H1 (cell line): ENCODE measurements around the gene TTC27. TPM values are rescaled to one million over a fixed set of nuclear protein-coding genes. Genes with fewer than 3 reads are reported as not detected.

Source experiments
- CTCF ChIA-PET: fragments of 300-600 bp; sonication (Branson Sonifier 250); formaldehyde crosslinking; loops from one replicate; lab custom pipeline; 2021; ENCODE audit not compliant: partially characterized antibody; lab: Charles Lee
- POLR2A ChIA-PET: fragments of 300-600 bp; sonication (Branson Sonifier 250); formaldehyde crosslinking; loops from one replicate; lab custom pipeline; 2021; ENCODE audit warnings: inconsistent platforms; ENCODE audit not compliant: partially characterized antibody; lab: Charles Lee
- DNase-seq, 2 experiments: peaks; one replicate each; pipeline versions ENCODE4 v3.0.0 to v3.0.0-alpha.2; 2010 to 2022; ENCODE audit warnings: low spot score in 2 of 2, low read depth in 1 of 2, mixed read lengths in 1 of 2
- FAIRE-seq: peaks from 2 replicates; lab custom pipeline; 2011; peaks lifted over from hg19 to GRCh38; lab: Jason Lieb, UNC
- H2AFZ ChIP-seq: 2 replicates; pipeline ENCODE4 v1.8.1; 2012; ENCODE audit warnings: low read length, inconsistent platforms
- H2AK5ac ChIP-seq: 2 replicates; pipeline ENCODE4 v1.6.1; 2013; ENCODE audit warnings: low read depth, low read length
- H2BK120ac ChIP-seq: replicated peaks from 2 replicates; pipeline ENCODE3; 2013; ENCODE audit warnings: low read depth, low read length, inconsistent platforms
- H2BK12ac ChIP-seq: 2 replicates; pipeline ENCODE4 v1.6.1; 2013; ENCODE audit warnings: low read depth, low read length
- H2BK15ac ChIP-seq: 2 replicates; pipeline ENCODE4 v1.6.1; 2013; ENCODE audit warnings: low read length
- H2BK20ac ChIP-seq: 2 replicates; pipeline ENCODE4 v1.6.1; 2013; ENCODE audit warnings: low read length
- H2BK5ac ChIP-seq: 2 replicates; pipeline ENCODE4 v1.6.1; 2013; ENCODE audit warnings: low read depth, low read length
- H3K14ac ChIP-seq: 2 replicates; pipeline ENCODE4 v1.6.1; 2013; ENCODE audit warnings: inconsistent platforms; ENCODE audit not compliant: insufficient read length
- H3K18ac ChIP-seq: 2 replicates; pipeline ENCODE4 v1.6.1; 2013; ENCODE audit warnings: low read length; ENCODE audit errors: extremely low read depth
- H3K23ac ChIP-seq: 2 replicates; pipeline ENCODE4 v1.6.1; 2013; ENCODE audit warnings: inconsistent platforms; ENCODE audit not compliant: insufficient read length
- H3K23me2 ChIP-seq: 2 replicates; pipeline ENCODE4 v1.6.1; 2013; ENCODE audit warnings: low read depth, low read length
- H3K27ac ChIP-seq: 2 replicates; pipeline ENCODE4 v1.6.1; 2011; ENCODE audit warnings: low read depth, low read length, inconsistent platforms
- H3K27me3 ChIP-seq, 4 experiments: replicated peaks in 1 of 4; 1 replicate in 1 of 4; 2 replicates in 3 of 4; pipeline versions ENCODE4 v1.6.1 to v1.8.1; 2011 to 2013; ENCODE audit warnings: low read length in 3 of 4, mild to moderate bottlenecking in 3 of 4, inconsistent platforms in 2 of 4, mixed read lengths in 2 of 4, moderate library complexity in 1 of 4; ENCODE audit not compliant: control insufficient read depth in 3 of 4, insufficient read depth in 3 of 4; ENCODE audit errors: extremely low read depth in 1 of 4
- H3K36me3 ChIP-seq, 4 experiments: 2 replicates each; pipeline versions ENCODE4 v1.6.1 to v1.8.1; 2011 to 2013; ENCODE audit warnings: mild to moderate bottlenecking in 4 of 4, low read length in 3 of 4, moderate library complexity in 2 of 4, control low read depth in 1 of 4, inconsistent platforms in 1 of 4; ENCODE audit not compliant: insufficient read depth in 4 of 4, control insufficient read depth in 2 of 4
- H3K4ac ChIP-seq: replicated peaks from 2 replicates; pipeline ENCODE3; 2013; ENCODE audit warnings: low read length, low read depth, mixed read lengths, inconsistent platforms; ENCODE audit not compliant: insufficient read length
- H3K4me1 ChIP-seq, 4 experiments: replicated peaks in 1 of 4; 1 replicate in 1 of 4; 2 replicates in 3 of 4; pipeline versions ENCODE4 v1.6.1 to v1.8.1; 2011 to 2013; ENCODE audit warnings: low read length in 3 of 4, inconsistent platforms in 2 of 4, mixed read lengths in 1 of 4; ENCODE audit not compliant: insufficient read depth in 4 of 4, control insufficient read depth in 3 of 4
- H3K4me2 ChIP-seq, 2 experiments: 2 replicates each; pipeline versions ENCODE4 v1.6.1 to v1.8.1; 2011 to 2013; ENCODE audit warnings: low read depth in 2 of 2, low read length in 2 of 2, control low read depth in 1 of 2, inconsistent platforms in 1 of 2, mild to moderate bottlenecking in 1 of 2; ENCODE audit not compliant: insufficient read depth in 1 of 2
- H3K4me3 ChIP-seq, 4 experiments: fragments of 200-600, 300-600 bp in 1 of 4; sonication (generic), shearing (Covaris generic), sonication (Bioruptor Twin) in 1 of 4; 2 replicates each; pipeline versions ENCODE4 v1.5.1 to v1.8.1; 2011 to 2016; ENCODE audit warnings: low read length in 4 of 4, low read depth in 3 of 4, control low read depth in 2 of 4, inconsistent platforms in 2 of 4, mild to moderate bottlenecking in 2 of 4, mixed read lengths in 1 of 4, moderate library complexity in 1 of 4; ENCODE audit not compliant: insufficient read depth in 2 of 4; ENCODE audit errors: extremely low read depth in 1 of 4
- H3K56ac ChIP-seq: replicated peaks from 2 replicates; pipeline ENCODE3; 2013; ENCODE audit warnings: low read depth, mild to moderate bottlenecking, mixed read lengths, low read length, inconsistent platforms; ENCODE audit not compliant: insufficient read length
- H3K79me1 ChIP-seq: 2 replicates; pipeline ENCODE4 v1.6.1; 2013; ENCODE audit warnings: low read depth, low read length, control low read depth
- H3K79me2 ChIP-seq, 2 experiments: 2 replicates each; pipeline versions ENCODE4 v1.6.1 to v1.8.1; 2012 to 2013; ENCODE audit warnings: low read length in 2 of 2, mild to moderate bottlenecking in 2 of 2, inconsistent platforms in 1 of 2; ENCODE audit not compliant: insufficient read depth in 2 of 2, control insufficient read depth in 1 of 2
- H3K9ac ChIP-seq, 4 experiments: replicated peaks in 1 of 4; 1 replicate in 1 of 4; 2 replicates in 3 of 4; pipeline versions ENCODE4 v1.6.1 to v1.8.1; 2011 to 2013; ENCODE audit warnings: low read depth in 3 of 4, low read length in 3 of 4, control low read depth in 2 of 4, mild to moderate bottlenecking in 2 of 4, moderate library complexity in 2 of 4, inconsistent platforms in 1 of 4; ENCODE audit errors: extremely low read depth in 1 of 4
- H3K9me3 ChIP-seq, 2 experiments: 2 replicates each; pipeline versions ENCODE4 v1.6.1 to v1.8.1; 2012 to 2013; ENCODE audit warnings: mild to moderate bottlenecking in 2 of 2, moderate library complexity in 2 of 2, control low read depth in 1 of 2, inconsistent platforms in 1 of 2, low read depth in 1 of 2, low read length in 1 of 2, mixed read lengths in 1 of 2; ENCODE audit not compliant: insufficient read depth in 2 of 2
- H4K20me1 ChIP-seq, 2 experiments: replicated peaks in 1 of 2; 2 replicates each; pipeline versions ENCODE3 to v1.8.1; 2011 to 2013; ENCODE audit warnings: inconsistent platforms in 2 of 2, low read length in 2 of 2, mild to moderate bottlenecking in 1 of 2; ENCODE audit not compliant: insufficient read depth in 2 of 2, control insufficient read depth in 1 of 2
- H4K5ac ChIP-seq: 2 replicates; pipeline ENCODE4 v1.6.1; 2013; ENCODE audit warnings: low read length, low read depth, mixed read lengths, inconsistent platforms; ENCODE audit not compliant: insufficient read length
- H4K8ac ChIP-seq: 2 replicates; pipeline ENCODE4 v1.8.0; 2013; ENCODE audit warnings: mild to moderate bottlenecking, moderate library complexity, low read length, inconsistent platforms; ENCODE audit not compliant: insufficient read depth; ENCODE audit errors: extremely low read depth
- H4K91ac ChIP-seq: replicated peaks from 2 replicates; pipeline ENCODE3; 2013; ENCODE audit warnings: low read length, mixed read lengths, inconsistent platforms; ENCODE audit not compliant: insufficient read length
- BACH1 ChIP-seq: IDR thresholded peaks from 2 replicates; pipeline ENCODE4 v1.6.1; 2012; ENCODE audit warnings: low read length, improper control_type of control experiment
- CEBPB ChIP-seq: IDR thresholded peaks from 2 replicates; pipeline ENCODE4 v1.6.1; 2012; ENCODE audit warnings: low read depth, low read length
- EGR1 ChIP-seq: IDR thresholded peaks from 2 replicates; pipeline ENCODE4 v1.6.1; 2011; ENCODE audit warnings: low read depth, low read length, borderline replicate concordance
- KDM5A ChIP-seq: fragments of 200-600 bp; IDR thresholded peaks from 2 replicates; pipeline ENCODE4 v1.7.1; 2012; ENCODE audit warnings: mild to moderate bottlenecking, low read length, inconsistent platforms, mixed read lengths
- MAFK ChIP-seq: IDR thresholded peaks from 2 replicates; pipeline ENCODE4 v1.6.1; 2012; ENCODE audit warnings: low read depth, mild to moderate bottlenecking, improper control_type of control experiment, low read length
- NANOG ChIP-seq: IDR thresholded peaks from 2 replicates; pipeline ENCODE4 v1.6.1; 2011; ENCODE audit warnings: low read length, low read depth, mild to moderate bottlenecking, inconsistent platforms; ENCODE audit not compliant: insufficient read depth, poor library complexity, severe bottlenecking
- USF2 ChIP-seq: IDR thresholded peaks from 2 replicates; pipeline ENCODE4 v1.6.1; 2011; ENCODE audit warnings: low read length, improper control_type of control experiment
- WGBS, 2 experiments: shearing (Covaris generic) in 1 of 2; methylation state at CpG; one replicate each; pipeline versions ENCODE4 v1.1.6 to v1.1.7; 2013 to 2015; ENCODE audit warnings: low lambda C conversion rate in 2 of 2, mixed read lengths in 2 of 2, inconsistent platforms in 1 of 2, low coverage in 1 of 2, missing lambda C conversion rate in 1 of 2; ENCODE audit not compliant: insufficient replicate concordance in 2 of 2, insufficient coverage in 1 of 2, insufficient read length in 1 of 2; ENCODE audit errors: extremely low coverage in 1 of 2, missing lambda C conversion rate in 1 of 2; 5-methylcytosine and 5-hydroxymethylcytosine counted together
- polyA plus RNA-seq, 7 experiments: library from polyadenylated mRNA; depleted of rRNA in 3 of 7; stranded (reverse) in 5 of 7; unstranded in 2 of 7; fragments of >200 nt in 5 of 7; fragments of 200-250 nt in 2 of 7; gene quantifications; 1 replicate in 5 of 7; 2 replicates in 1 of 7; 4 replicates in 1 of 7; pipeline versions ENCODE4 v1.2.1 to v1.2.3, GENCODE V29; 2011 to 2013; ENCODE audit warnings: missing spikeins in 2 of 7, mixed read lengths in 2 of 7
- total RNA-seq: library from RNA; stranded (reverse); fragmentation: NEBNext Ultra II Directional; extraction: Animal tissue kit (Norgen Biotek cat#: 25700); gene quantifications from 2 replicates; pipeline ENCODE4 v1.2.1, GENCODE V29; 2021
- TF ChIP-seq, protein P1 (sequence below): IDR thresholded peaks from 2 replicates; pipeline ENCODE4 v1.6.1; 2012; ENCODE audit warnings: inconsistent platforms

Gene TTC27
- total and polyA plus RNA-seq, 2 of the 8 experiments (the other 6 are each of a cell fraction or from before 2014, with no cell fraction given): 13.8 to 29.1 TPM

GRCh38 chr2:32820088-32820487, 192.2 kb downstream of the TTC27 start:
- Histone ChIP-seq H3K4me3 (no peak overlapping the region), H2BK5ac (no peak overlapping the region), H3K27me3 (no peaks in the 10 kb centered on the region), H2BK12ac (no peak overlapping the region), H2BK120ac (no peak overlapping the region), H4K8ac (no peak overlapping the region), H2BK20ac (no peak overlapping the region), H3K23ac (no peak overlapping the region), H3K4ac (no peak overlapping the region), H3K4me1 (no peaks in the 10 kb centered on the region), H3K56ac (no peak overlapping the region), H3K79me1 (no peaks in the 10 kb centered on the region), H3K36me3 (no peaks in the 10 kb centered on the region), H2BK15ac (no peak overlapping the region), H3K9me3 (no peaks in the 10 kb centered on the region), H3K18ac (no peak overlapping the region), H3K79me2 (no peaks in the 10 kb centered on the region), H2AK5ac (no peak overlapping the region), H4K91ac (no peak overlapping the region), H3K4me2 (no peak overlapping the region), H2AFZ (no peak overlapping the region), H3K9ac (no peak overlapping the region), H4K5ac (no peak overlapping the region), H3K14ac (no peak overlapping the region), H3K27ac (no peak overlapping the region), H3K23me2 (no peaks in the 10 kb centered on the region), H4K20me1 (no peaks in the 10 kb centered on the region)
- CTCF ChIA-PET: no interaction called here
- no peak for FAIRE-seq
- POLR2A ChIA-PET: no interaction called here
- 91% methylated on average over 3 of the region's 3 CpGs; no CpG with 5 or more reads in 1 of the 2 experiments for WGBS, 2 experiments
- no peak for DNase-seq
- no peak for TF ChIP-seq BACH1
- TF ChIP-seq EGR1: no peak
- TF ChIP-seq, protein P1, sequence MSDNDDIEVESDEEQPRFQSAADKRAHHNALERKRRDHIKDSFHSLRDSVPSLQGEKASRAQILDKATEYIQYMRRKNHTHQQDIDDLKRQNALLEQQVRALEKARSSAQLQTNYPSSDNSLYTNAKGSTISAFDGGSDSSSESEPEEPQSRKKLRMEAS: no peak
- TF ChIP-seq NANOG: no peak
- no peak for TF ChIP-seq USF2
- no peak for TF ChIP-seq KDM5A
- no peak for TF ChIP-seq CEBPB
- TF ChIP-seq MAFK: no peak
